NCI-H82 (cell line): ENCODE data around the gene SMG1.
A peak's percentile ranks its signal among the peaks of the same experiment; 100 is the strongest.
"Not testable (repeated sequence)": the region's sequence is repeated elsewhere in the genome, so short reads cannot be mapped to it uniquely, and the experiment has no call there.

ENCODE experiments used
- DNase-seq: peaks from one replicate; lab custom pipeline; 2025; lab: John Stamatoyannopoulos, UW

The SMG1 gene

GRCh38 chr16:18925986-18926865 lies at the start of gene SMG1:
TSS of gene SMG1 (minus strand) at chr16:18926408. CDS start at chr16:18926041, 367 bp downstream.
- peak; percentile 98 for DNase-seq

- DNase-seq: no peak
These were observed 48.9 kb upstream of the SMG1 start for GRCh38 chr16:18975109-18975508.

GRCh38 chr16:18969855-18970240 lies 43.6 kb upstream of the SMG1 start:
- DNase-seq: no peak

GRCh38 chr16:18969050-18969854 lies 43.0 kb upstream of the SMG1 start:
- peak; percentile 92 for DNase-seq

GRCh38 chr16:18966791-18967190 lies 40.6 kb upstream of the SMG1 start:
- DNase-seq: no peak

GRCh38 chr16:18965555-18965954 lies 39.3 kb upstream of the SMG1 start:
- peak; percentile 22 for DNase-seq

GRCh38 chr16:18959031-18959505 lies 32.9 kb upstream of the SMG1 start:
- peak; percentile 40 for DNase-seq

GRCh38 chr16:18958621-18959029 lies 32.4 kb upstream of the SMG1 start:
- no peak for DNase-seq

- DNase-seq: not testable (repeated sequence)
These were observed 30.5 kb upstream of the SMG1 start for GRCh38 chr16:18956658-18957241.

- not testable (repeated sequence) for DNase-seq
These were observed 29.8 kb upstream of the SMG1 start for GRCh38 chr16:18955874-18956580.

- DNase-seq: no peak
These were observed 27.3 kb upstream of the SMG1 start for GRCh38 chr16:18953547-18953946.

GRCh38 chr16:18950469-18951185 lies 24.4 kb upstream of the SMG1 start:
- DNase-seq: no peak

GRCh38 chr16:18948372-18949020 lies 22.3 kb upstream of the SMG1 start:
- no peak for DNase-seq

- DNase-seq: no peak
These were observed 19.0 kb upstream of the SMG1 start for GRCh38 chr16:18945233-18945632.

- DNase-seq: no peak
These were observed 17.2 kb upstream of the SMG1 start for GRCh38 chr16:18943414-18943813.

- DNase-seq: no peak
These were observed 15.9 kb upstream of the SMG1 start for GRCh38 chr16:18942061-18942460.

- no peak for DNase-seq
These were observed 15.3 kb upstream of the SMG1 start for GRCh38 chr16:18941471-18941870.

- DNase-seq: no peak
These were observed 12.8 kb upstream of the SMG1 start for GRCh38 chr16:18938986-18939385.

- DNase-seq: no peak
These were observed 11.2 kb upstream of the SMG1 start for GRCh38 chr16:18937390-18937789.

- no peak for DNase-seq
These were observed 10.6 kb upstream of the SMG1 start for GRCh38 chr16:18936727-18937340.
